DMS79 (cell line): ENCODE results near the gene PRIM2.
"Not testable (repeated sequence)": the region's sequence is repeated elsewhere in the genome, so short reads cannot be mapped to it uniquely, and the experiment has no call there.

Experiments used
- DNase-seq: peaks from one replicate; lab custom pipeline; 2025; lab: John Stamatoyannopoulos, UW

Gene PRIM2

GRCh38 chr6:57610612-57611011, 293.2 kb downstream of the PRIM2 start:
- not testable (repeated sequence) for DNase-seq

DNA sequence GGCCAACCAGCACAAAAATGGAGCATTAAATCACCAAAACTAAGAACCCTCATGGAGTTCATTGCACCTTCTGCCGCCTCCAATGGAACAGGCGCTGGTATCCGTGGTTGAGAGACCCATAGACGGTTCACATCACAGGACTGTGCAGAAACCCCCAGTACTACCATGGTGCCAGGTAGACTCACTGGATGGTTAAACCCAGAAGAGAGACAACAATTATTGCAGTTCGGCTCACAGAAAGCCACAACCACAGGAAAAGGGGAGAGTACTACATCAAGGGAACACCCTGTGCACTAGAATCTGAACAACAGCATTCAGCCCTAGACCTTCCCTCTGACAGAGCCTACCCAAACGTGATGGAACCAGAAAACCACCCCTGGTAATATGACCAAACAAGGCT, 301.5 kb downstream of the PRIM2 start:
- DNase-seq: not testable (repeated sequence)

DNA sequence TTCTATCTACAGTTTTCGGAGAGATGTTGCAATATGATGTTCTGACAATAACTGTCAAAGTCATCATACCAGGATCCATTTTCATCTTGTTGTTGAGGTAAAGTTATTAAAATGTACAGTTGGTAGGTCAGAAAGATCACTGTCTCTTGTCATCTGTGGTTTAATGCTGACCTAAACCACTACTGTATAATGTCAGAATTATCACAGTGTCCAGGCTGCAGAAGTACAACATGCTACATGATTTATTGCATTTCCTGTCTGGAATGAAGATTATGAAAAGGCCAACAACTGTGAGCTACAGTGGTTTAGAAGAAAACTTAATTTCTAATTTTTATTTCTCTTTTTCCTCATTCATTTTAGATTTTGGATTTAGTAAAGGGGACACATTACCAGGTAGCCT, 314.3 kb downstream of the PRIM2 start:
- not testable (repeated sequence) for DNase-seq

GRCh38 chr6:57658526-57658925, 341.1 kb downstream of the PRIM2 start:
- not testable (repeated sequence) for DNase-seq

- not testable (repeated sequence) for DNase-seq
Observed at GRCh38 chr6:57659794-57660193, 342.4 kb downstream of the PRIM2 start.

DNA sequence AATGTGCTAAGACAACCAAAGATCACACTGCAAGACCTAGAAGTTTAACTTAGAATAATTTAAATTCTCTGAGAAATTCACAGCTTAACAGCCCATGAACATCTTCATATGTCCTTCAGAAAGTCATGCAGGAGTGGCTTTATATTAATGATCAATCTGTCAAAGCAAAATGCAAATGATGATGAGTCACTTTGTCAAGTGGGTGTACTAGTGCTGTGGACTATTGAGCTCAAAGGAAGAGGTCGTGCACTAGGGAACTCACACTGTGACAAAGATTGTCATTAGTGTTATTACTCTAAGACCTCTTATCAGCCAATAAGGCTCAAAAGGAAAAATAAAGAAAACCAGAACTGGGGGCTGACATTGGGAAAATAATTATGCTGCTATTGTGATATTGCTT, 343.5 kb downstream of the PRIM2 start:
- DNase-seq: not testable (repeated sequence)

DNA sequence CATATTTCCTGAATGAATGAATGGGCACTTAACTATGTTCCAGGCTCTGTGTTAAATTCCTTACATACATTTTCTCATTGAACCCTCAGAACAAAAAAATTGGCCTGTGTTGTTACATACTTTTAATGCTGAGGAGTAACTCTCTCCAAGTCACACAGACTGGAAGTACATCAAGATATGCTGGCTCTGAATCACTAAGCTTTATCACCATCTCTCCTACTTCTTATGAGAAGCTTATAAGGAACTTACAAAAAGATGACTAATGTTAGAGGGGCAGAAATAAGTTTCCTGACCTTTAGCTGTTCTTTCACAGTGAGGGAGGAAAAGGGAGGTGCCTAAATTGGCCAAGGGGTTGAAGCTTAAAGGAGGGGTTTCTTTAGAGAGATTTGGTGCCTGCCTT, 350.7 kb downstream of the PRIM2 start:
- not testable (repeated sequence) for DNase-seq

GRCh38 chr6:57671237-57671636, 353.8 kb downstream of the PRIM2 start:
- DNase-seq: not testable (repeated sequence)

DNA sequence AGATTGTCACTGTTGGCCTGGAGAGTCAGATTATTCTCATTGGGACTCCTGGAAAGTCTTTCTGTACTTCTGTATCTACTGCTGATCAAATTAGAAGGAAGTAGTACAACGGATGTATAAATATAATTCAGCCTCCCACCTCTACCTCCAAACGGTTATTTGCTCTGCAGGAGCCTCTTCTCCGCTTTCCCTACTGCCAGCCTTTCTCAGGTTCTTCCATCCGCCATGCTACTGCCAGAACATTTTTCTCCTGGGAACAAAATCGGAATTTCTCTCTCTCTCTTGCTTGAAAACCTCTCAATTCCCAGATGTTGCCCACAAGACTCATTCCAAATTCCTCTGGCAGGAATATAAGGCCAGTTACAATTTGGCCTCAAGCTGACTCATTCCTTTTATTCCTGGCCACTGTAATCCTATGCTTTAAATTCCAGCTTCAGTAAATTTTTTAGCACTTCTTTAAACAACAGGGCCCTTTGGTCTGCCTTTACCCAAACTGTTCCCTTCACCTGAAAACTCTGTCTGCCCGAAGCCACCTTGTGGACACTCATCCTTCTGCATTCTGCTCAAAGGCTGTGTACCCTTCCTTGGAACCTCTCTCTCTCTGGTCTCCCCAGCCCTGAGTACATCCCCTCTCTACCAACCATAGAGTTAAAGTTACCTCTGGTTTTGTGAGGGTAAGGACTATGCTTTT, 354.7 kb downstream of the PRIM2 start:
- not testable (repeated sequence) for DNase-seq

DNA sequence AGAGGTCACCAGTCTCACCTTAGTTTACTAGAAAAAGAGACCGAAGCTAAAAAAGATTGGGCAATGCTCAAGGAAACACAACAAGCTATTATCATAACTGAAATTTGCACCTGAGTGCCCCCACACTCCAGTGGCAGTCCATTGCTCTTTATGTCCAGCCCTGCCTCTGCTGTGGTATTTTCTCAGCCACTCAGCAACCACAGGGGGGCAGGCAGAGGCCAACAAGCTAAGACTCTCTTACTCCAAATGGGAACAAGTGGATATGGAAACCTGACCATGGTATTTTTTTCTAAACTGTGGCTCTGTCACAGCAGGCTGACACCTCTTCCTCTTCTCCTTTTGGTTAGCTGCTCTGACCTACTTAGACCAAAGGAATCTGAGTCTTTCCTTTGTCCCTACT, 355.9 kb downstream of the PRIM2 start:
- not testable (repeated sequence) for DNase-seq

DNA sequence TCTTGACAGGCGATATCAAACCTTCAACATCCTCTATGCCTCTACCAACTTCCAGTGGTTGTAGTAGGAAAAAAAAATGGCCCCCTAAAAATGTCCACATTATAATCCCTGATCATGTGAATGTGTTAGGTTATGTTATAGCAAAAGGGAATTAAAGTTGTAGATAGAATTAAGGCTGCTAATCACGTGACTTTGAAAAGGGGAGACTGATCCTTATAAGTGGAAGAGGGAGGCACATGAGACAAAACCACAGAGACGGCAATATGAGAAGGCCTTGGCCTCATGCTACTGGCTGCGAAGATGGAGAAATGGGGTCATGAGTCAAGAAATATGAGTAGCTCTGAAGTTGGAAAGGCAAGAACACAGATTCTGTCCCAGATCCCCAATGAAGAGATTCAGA, 358.0 kb downstream of the PRIM2 start:
- not testable (repeated sequence) for DNase-seq

DNA sequence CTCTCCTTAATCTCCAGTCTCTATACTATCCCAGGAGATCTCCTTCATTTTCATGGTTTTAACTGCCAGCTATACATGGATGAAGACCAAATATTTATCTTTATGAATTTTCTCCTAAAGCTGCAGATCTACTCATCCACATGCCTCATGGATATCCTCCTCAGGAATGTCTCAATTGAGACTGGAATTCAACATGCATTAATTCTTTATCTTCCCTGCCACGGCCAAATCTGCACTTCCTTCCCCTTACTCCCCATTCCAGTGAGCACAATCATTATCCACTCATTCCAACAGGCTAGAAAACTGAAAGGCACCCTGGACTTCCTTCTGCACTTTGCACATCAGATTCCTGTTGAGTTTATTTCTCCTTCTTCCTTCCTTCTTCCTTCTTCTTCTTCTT, 379.0 kb downstream of the PRIM2 start:
- DNase-seq: not testable (repeated sequence)
